Kidney (tissue), 14 donors: ENCODE data around the gene AGO3. TPM values are rescaled to one million over a fixed set of nuclear protein-coding genes. Genes with fewer than 3 reads are reported as not detected.
"Not testable (repeated sequence)": the region's sequence is repeated elsewhere in the genome, so short reads cannot be mapped to it uniquely, and the experiment has no call there.

Experiments
- DNase-seq, 5 donors: peaks; one replicate each; pipeline ENCODE4 v3.0.0-alpha.2; 2013 to 2020
- FAIRE-seq: peaks from 2 replicates; lab custom pipeline; 2012; peaks lifted over from hg19 to GRCh38; lab: Jason Lieb, UNC
- H3K27ac ChIP-seq, 2 donors: one replicate each; pipeline ENCODE4 v1.7.0; 2013; ENCODE audit warnings: low read depth in 2 of 2, low read length in 2 of 2, inconsistent platforms in 1 of 2
- H3K27me3 ChIP-seq: one replicate; pipeline ENCODE4 v1.7.1; 2013; ENCODE audit warnings: low read length, inconsistent platforms; ENCODE audit not compliant: control insufficient read depth, insufficient read depth
- H3K36me3 ChIP-seq, 3 donors: one replicate each; pipeline versions ENCODE4 v1.7.0 to v1.7.1; 2013; ENCODE audit warnings: low read length in 3 of 3, control low read depth in 1 of 3, inconsistent platforms in 1 of 3; ENCODE audit not compliant: insufficient read depth in 3 of 3, control insufficient read depth in 2 of 3
- H3K4me1 ChIP-seq, 3 donors: one replicate each; pipeline versions ENCODE4 v1.7.0 to v1.7.1; 2013; ENCODE audit warnings: low read length in 3 of 3, inconsistent platforms in 1 of 3, low read depth in 1 of 3; ENCODE audit not compliant: control insufficient read depth in 2 of 3, insufficient read depth in 2 of 3
- H3K4me3 ChIP-seq, 3 donors: one replicate each; pipeline versions ENCODE4 v1.7.0 to v1.8.1; 2013; ENCODE audit warnings: low read length in 3 of 3, control low read depth in 1 of 3, inconsistent platforms in 1 of 3
- H3K9ac ChIP-seq, 3 donors: one replicate each; pipeline versions ENCODE4 v1.7.0 to v1.7.1; 2013; ENCODE audit warnings: low read length in 3 of 3, control low read depth in 1 of 3, inconsistent platforms in 1 of 3
- H3K9me3 ChIP-seq, 3 donors: one replicate each; pipeline versions ENCODE4 v1.7.0 to v1.7.1; 2013; ENCODE audit warnings: low read length in 3 of 3, control low read depth in 1 of 3, inconsistent platforms in 1 of 3; ENCODE audit not compliant: control insufficient read depth in 2 of 3, insufficient read depth in 1 of 3
- intact Hi-C: fragments of 100-400 bp; cut with DNase I; formaldehyde crosslinking; loops from one replicate; pipeline ENCODE4 v1.11.1; 2022
- polyA plus RNA-seq: library from polyadenylated mRNA; stranded (reverse); fragments of 350-450 nt; fragmentation: Illumina TruSeq; extraction: RNeasy Lipid Tissue Mini Kit (QIAGEN cat#74804); gene quantifications from one replicate; pipeline ENCODE4 v1.2.3, GENCODE V29; 2014; ENCODE audit warnings: low read depth, low replicate concordance; ENCODE audit not compliant: insufficient read depth
- total RNA-seq: library from RNA; stranded (reverse); fragmentation: NEBNext Ultra II Directional; extraction: Animal tissue kit (Norgen Biotek cat#: 25700); gene quantifications from one replicate; pipeline ENCODE4 v1.2.1, GENCODE V29; 2021
- TF ChIP-seq, protein P1 (sequence below): IDR thresholded peaks from 3 replicates; pipeline ENCODE4 v1.5.1; 2012; ENCODE audit warnings: mild to moderate bottlenecking, moderate library complexity, borderline replicate concordance; ENCODE audit not compliant: insufficient read depth; ENCODE audit errors: extremely low read depth
- donor health status: control.
- donor health status: control.
- donor health status: control.
- donor health status: control.
- donor health status: control.
- donor health status: DM: yes; HTN: yes; CAD: no.
- donor health status: Normal renal cell carcinoma (clear cell type).

AGO3 gene
- total and polyA plus RNA-seq, 2 donors from 2014 or later: 2.8 to 28.2 TPM

DNA sequence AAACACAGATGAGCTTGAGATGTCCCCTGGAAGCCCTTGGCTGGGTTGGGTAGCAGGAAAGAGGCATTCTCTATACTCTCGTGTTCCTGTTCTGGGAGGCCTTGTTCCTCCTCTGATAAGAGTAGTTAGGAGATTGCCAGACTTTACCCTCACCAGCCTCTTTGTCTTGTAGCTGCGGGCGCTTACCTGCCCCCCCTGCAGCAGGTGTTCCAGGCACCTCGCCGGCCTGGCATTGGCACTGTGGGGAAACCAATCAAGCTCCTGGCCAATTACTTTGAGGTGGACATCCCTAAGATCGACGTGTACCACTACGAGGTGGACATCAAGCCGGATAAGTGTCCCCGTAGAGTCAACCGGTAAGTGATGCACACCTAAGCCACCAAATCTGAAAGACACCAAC is 42.6 kb upstream of the AGO3 start:
- Histone ChIP-seq H3K4me3 (no peak overlapping the region), H3K27me3 (no peaks in the 10 kb centered on the region), H3K27ac (no peak overlapping the region), H3K9ac (no peak overlapping the region), H3K4me1 (peaks cover 0 to 7% (median 0%) of the 10 kb centered on the region in 3 donors), H3K36me3 (peaks cover 0 to 15% (median 13%) of the 10 kb centered on the region in 3 donors), H3K9me3 (no peaks in the 10 kb centered on the region)
- FAIRE-seq (no peak), DNase-seq (no peak)
- TF ChIP-seq, protein P1, sequence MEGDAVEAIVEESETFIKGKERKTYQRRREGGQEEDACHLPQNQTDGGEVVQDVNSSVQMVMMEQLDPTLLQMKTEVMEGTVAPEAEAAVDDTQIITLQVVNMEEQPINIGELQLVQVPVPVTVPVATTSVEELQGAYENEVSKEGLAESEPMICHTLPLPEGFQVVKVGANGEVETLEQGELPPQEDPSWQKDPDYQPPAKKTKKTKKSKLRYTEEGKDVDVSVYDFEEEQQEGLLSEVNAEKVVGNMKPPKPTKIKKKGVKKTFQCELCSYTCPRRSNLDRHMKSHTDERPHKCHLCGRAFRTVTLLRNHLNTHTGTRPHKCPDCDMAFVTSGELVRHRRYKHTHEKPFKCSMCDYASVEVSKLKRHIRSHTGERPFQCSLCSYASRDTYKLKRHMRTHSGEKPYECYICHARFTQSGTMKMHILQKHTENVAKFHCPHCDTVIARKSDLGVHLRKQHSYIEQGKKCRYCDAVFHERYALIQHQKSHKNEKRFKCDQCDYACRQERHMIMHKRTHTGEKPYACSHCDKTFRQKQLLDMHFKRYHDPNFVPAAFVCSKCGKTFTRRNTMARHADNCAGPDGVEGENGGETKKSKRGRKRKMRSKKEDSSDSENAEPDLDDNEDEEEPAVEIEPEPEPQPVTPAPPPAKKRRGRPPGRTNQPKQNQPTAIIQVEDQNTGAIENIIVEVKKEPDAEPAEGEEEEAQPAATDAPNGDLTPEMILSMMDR: no peak
- intact Hi-C loops: no loop called here

DNA sequence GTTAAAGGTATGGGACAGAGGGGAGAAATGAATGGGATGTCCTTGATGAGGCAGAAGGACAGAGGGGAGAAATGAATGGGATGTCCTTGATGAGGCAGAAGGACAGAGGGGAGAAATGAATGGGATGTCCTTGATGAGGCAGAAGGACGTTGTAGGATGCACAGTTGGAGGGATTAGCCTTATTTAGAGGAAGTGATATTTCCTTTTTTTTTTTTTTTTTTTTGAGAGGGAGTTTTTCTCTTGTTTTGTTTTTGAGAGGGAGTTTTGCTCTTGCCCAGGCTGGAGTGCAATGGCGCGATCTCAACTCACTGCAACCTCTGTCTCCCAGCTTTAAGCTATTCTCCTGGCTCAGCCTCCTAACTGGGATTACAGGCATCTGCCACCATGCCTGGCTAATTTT is 41.9 kb upstream of the AGO3 start:
- FAIRE-seq, H3K4me1 ChIP-seq, H3K9me3 ChIP-seq, H3K9ac ChIP-seq, H3K27me3 ChIP-seq, H3K4me3 ChIP-seq, DNase-seq, H3K27ac ChIP-seq, intact Hi-C loops: not testable (repeated sequence)
- peaks cover 0 to 19% (median 19%) of the 10 kb centered on the region in 3 donors for H3K36me3 ChIP-seq

DNA sequence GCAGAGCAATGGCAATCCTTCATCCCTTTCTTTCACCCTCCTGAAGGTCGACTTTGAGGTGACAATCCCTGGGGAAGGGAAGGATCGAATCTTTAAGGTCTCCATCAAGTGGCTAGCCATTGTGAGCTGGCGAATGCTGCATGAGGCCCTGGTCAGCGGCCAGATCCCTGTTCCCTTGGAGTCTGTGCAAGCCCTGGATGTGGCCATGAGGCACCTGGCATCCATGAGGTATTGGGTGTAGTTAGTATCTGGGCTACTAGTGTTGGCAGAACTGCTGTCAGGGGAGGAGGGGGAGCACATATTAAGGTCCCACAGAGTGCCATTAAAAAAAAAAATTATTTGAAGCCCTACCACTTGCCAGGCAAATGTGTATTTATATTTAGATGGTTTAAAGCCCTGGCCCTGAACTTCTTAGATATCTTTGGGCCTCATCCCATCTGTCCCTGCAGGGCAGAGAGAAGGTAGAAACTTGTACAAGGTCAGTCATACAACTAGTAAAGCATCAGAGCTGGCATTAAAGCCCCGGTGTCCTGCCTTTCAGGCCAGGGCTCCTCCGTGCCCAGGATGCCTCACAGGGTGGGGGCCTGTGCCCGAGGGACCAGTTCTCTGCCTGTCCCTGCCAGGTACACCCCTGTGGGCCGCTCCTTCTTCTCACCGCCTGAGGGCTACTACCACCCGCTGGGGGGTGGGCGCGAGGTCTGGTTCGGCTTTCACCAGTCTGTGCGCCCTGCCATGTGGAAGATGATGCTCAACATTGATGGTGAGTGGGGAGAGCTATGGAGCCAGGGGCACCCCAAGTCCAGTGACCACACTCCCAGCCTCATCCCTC is 37.6 kb upstream of the AGO3 start:
- no peaks in the 10 kb centered on the region for H3K4me1 ChIP-seq
- H3K9ac ChIP-seq: no peak overlapping the region
- no peak overlapping the region for H3K27ac ChIP-seq
- H3K4me3 ChIP-seq: no peak overlapping the region
- FAIRE-seq: no peak
- H3K36me3 ChIP-seq: peaks cover 0 to 32% (median 30%) of the 10 kb centered on the region in 3 donors
- no peaks in the 10 kb centered on the region for H3K27me3 ChIP-seq
- no peak for DNase-seq
- H3K9me3 ChIP-seq: no peaks in the 10 kb centered on the region
- intact Hi-C loops: no loop called here
- TF ChIP-seq, protein P1: no peak

DNA sequence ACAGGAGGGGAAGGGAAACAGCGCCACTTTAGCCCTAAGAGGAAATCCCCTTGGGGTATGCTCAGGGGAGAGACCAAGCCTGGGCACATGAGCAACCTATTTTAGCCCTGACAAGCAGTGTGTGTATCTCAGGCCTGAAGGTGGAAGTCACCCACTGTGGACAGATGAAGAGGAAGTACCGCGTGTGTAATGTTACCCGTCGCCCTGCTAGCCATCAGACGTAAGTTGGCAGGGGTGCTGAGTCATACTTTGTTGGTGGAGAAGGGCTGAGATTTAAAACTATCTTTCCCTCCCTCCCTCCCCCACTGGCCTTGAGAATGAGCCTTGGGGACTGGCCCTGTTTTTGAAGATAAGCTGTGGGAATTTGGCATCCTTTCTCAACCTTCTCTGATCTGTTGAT is 36.7 kb upstream of the AGO3 start:
- H3K9ac ChIP-seq: no peak overlapping the region
- no peaks in the 10 kb centered on the region for H3K27me3 ChIP-seq
- H3K27ac ChIP-seq: no peak overlapping the region
- intact Hi-C loops: no loop called here
- H3K36me3 ChIP-seq: peaks cover 0 to 38% (median 30%) of the 10 kb centered on the region in 3 donors
- no peak overlapping the region for H3K4me3 ChIP-seq
- FAIRE-seq: no peak
- H3K9me3 ChIP-seq: no peaks in the 10 kb centered on the region
- no peaks in the 10 kb centered on the region for H3K4me1 ChIP-seq
- DNase-seq: no peak
- TF ChIP-seq, protein P1: no peak
